Effector memory CD8-positive, alpha-beta T cell (primary cell): Measurements from ENCODE around the gene IAPP.
"Not testable (repeated sequence)": the region's sequence is repeated elsewhere in the genome, so short reads cannot be mapped to it uniquely, and the experiment has no call there.

Experiments used
- ATAC-seq: fragments of 150-1000 bp; cut with Tn5 transposase; replicated peaks from 2 replicates; pipeline ENCODE4 v1.10.0; 2021; ENCODE audit warnings: mild to moderate bottlenecking, moderate library complexity
- DNase-seq, 3 experiments: peaks; one replicate each; pipeline ENCODE4 v3.0.0; 2021
- H3K27ac Mint-ChIP-seq, 2 donors: one replicate each; pipeline ENCODE4 v1.8.0; 2022; ENCODE audit warnings: mild to moderate bottlenecking in 2 of 2, mixed read lengths in 2 of 2, moderate library complexity in 2 of 2
- H3K27me3 Mint-ChIP-seq, 2 donors: one replicate each; pipeline ENCODE4 v1.8.0; 2022; ENCODE audit warnings: mixed read lengths in 2 of 2
- H3K36me3 Mint-ChIP-seq: one replicate; pipeline ENCODE4 v1.8.0; 2022; ENCODE audit warnings: mild to moderate bottlenecking, moderate library complexity, mixed read lengths; ENCODE audit not compliant: insufficient read depth
- H3K4me1 Mint-ChIP-seq, 2 donors: one replicate each; pipeline ENCODE4 v1.8.0; 2022; ENCODE audit warnings: low read depth in 2 of 2, mixed read lengths in 2 of 2
- H3K4me3 Mint-ChIP-seq, 2 donors: one replicate each; pipeline ENCODE4 v1.8.0; 2022; ENCODE audit warnings: mild to moderate bottlenecking in 2 of 2, mixed read lengths in 2 of 2, moderate library complexity in 2 of 2
- H3K9me3 Mint-ChIP-seq, 2 donors: one replicate each; pipeline ENCODE4 v1.8.0; 2022; ENCODE audit warnings: mixed read lengths in 2 of 2

IAPP gene

DNA sequence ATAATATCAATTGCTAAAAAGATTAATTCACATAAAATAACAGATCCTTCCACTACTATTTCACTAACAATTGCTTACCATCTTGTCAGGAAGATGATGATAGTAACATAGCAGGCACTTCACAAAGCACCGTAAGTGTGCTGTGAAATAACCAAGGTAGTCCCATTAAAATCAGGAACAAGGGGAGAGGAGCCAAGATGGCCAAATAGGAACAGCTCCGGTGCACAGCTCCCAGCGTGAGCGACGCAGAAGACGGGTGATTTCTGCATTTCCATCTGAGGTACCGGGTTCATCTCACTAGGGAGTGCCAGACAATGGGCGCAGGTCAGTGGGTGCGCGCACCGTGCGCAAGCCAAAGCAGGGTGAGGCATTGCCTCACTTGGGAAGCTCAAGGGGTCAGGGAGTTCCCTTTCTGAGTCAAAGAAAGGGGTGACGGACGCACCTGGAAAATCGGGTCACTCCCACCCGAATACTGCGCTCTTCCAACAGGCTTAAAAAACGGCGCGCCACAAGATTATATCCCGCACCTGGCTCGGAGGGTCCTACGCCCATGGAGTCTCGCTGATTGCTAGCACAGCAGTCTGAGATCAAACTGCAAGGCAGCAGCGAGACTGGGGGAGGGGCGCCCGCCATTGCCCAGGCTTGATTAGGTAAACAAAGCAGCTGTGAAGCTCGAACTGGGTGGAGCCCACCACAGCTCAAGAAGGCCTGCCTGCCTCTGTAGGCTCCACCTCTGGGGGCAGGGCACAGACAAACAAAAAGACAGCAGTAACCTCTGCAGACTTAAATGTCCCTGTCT, 22.3 kb downstream of the IAPP start:
- not testable (repeated sequence) for H3K9me3 Mint-ChIP-seq, ATAC-seq, H3K4me3 Mint-ChIP-seq, H3K36me3 Mint-ChIP-seq, DNase-seq, H3K4me1 Mint-ChIP-seq, H3K27ac Mint-ChIP-seq
- H3K27me3 Mint-ChIP-seq: peaks cover 28 to 34% of the 10 kb centered on the region in 2 donors

DNA sequence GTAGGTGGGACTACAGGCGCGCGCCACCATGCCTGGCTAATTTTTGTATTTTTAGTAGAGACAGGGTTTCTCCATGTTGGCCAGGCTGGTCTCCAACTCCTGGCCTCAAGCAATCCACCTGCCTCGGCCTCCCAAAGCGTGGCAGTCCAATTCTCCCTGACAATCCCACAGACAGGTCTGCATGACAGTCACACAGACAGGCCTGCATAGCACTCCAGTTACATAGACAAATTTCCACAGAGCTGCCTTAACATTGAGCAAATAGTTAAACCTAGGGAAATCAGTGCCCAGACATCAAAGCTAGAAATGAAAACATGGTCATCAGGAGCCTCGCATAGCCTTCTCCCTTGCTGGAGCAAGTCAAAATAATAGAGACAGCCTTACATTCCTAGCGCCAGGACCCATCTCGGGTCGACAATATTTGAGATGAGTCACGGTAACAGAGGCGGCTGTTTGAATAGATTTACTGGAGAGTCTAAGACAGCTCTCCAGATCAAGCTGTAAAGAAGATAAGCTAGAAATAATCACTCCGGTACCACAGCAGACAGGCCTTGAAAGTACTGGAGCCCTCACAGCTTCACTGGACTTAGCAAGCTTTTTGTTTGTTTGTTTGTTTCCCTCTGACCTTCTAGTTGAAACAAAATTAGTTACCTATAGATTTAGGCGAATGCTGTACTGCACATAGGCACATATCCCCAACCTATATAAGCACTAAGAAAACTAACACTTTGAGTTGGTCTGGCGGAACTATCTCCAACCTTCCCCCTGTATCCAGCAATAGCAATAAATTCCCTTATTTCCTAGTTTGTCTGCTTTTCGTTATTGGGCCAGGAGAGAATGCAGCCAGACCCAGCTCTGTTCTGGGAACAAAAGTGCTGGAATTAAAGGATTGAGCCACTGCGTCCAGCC, 40.9 kb downstream of the IAPP start:
- no peak for DNase-seq
- H3K27ac Mint-ChIP-seq: no peak overlapping the region
- no peak for ATAC-seq
- peaks cover 22 to 25% of the 10 kb centered on the region in 2 donors for H3K27me3 Mint-ChIP-seq
- no peak overlapping the region for H3K4me3 Mint-ChIP-seq
- H3K4me1 Mint-ChIP-seq: no peaks in the 10 kb centered on the region
- no peaks in the 10 kb centered on the region for H3K36me3 Mint-ChIP-seq
- H3K9me3 Mint-ChIP-seq: no peaks in the 10 kb centered on the region

DNA sequence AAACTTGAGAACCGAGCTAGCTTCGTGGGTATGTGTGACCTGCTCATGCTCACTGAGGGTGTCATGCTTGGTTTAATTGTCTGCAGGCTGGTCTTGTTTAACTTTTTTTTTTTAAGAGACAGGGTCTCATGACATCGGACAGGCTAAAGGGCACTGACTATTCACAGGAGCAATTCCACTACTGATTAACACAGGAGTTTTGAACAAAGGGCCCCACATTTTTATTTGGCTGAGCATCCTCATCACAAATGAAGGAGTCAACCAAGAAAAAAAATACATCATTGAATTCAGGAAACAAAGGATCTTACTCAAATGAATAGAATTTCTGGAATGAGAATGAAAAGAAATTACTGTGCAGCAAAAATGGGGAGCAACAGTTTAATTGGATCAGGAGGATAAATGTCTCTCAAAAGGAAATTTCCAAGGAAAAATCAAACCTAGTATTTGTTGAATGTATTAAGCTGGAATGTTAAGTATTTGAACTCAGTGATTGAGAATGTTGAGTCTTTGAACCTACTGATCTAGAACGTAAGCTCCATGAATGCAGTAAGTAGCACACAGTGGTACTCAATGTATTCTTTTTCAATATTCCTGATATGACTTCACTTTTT, 43.9 kb downstream of the IAPP start:
- Mint-ChIP-seq H3K4me3 (no peak overlapping the region), H3K27me3 (peaks cover 25% of the 10 kb centered on the region in 2 donors), H3K36me3 (no peaks in the 10 kb centered on the region), H3K4me1 (no peaks in the 10 kb centered on the region), H3K27ac (no peak overlapping the region), H3K9me3 (no peaks in the 10 kb centered on the region)
- DNase-seq (no peak), ATAC-seq (no peak)

DNA sequence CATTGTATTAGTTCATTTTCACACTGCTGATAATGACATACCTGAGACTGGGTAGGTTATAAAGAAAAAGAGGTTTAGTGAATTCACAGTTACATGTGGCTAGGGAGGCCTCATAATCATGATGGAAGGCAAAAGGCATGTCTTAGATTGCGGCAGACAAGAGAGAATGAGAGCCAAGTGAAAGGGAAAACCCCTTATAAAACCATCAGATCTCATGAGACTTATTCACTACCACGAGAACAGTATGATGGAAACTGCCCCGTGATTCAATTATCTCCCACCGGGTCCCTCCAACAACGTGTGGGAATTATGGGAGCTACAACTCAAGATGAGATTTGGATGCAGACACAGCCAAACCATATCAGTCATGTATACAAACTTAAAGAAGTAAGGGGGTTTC, 45.7 kb downstream of the IAPP start:
- not testable (repeated sequence) for H3K4me3 Mint-ChIP-seq, ATAC-seq, H3K27ac Mint-ChIP-seq, H3K36me3 Mint-ChIP-seq, H3K4me1 Mint-ChIP-seq, DNase-seq, H3K9me3 Mint-ChIP-seq
- peaks cover 25 to 30% of the 10 kb centered on the region in 2 donors for H3K27me3 Mint-ChIP-seq

DNA sequence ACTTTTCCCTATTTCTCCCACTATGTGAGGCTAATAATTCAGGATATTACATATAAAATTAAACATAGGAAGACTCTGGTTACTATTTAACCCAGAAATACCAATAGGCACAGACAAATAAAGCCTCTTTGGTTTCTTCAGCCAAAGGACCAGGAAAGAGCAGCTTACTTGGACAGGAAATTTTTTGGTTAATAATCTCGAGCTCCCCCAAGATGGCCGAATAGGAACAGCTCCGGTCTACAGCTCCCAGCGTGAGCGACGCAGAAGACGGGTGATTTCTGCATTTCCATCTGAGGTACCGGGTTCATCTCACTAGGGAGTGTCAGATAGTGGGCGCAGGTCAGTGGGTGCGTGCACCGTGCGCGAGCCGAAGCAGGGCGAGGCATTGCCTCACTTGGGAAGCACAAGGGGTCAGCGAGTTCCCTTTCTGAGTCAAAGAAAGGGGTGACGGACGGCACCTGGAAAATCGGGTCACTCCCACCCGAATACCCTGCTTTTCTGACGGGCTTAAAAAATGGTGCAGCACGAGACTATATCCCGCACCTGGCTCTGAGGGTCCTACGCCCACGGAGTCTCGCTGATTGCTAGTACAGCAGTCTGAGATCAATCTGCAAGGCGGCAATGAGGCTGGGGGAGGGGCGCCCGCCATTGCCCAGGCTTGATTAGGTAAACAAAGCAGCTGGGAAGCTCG, 46.5 kb downstream of the IAPP start:
- not testable (repeated sequence) for H3K4me3 Mint-ChIP-seq, H3K4me1 Mint-ChIP-seq, ATAC-seq, H3K9me3 Mint-ChIP-seq, DNase-seq, H3K27ac Mint-ChIP-seq, H3K36me3 Mint-ChIP-seq
- H3K27me3 Mint-ChIP-seq: peaks cover 25 to 30% of the 10 kb centered on the region in 2 donors

DNA sequence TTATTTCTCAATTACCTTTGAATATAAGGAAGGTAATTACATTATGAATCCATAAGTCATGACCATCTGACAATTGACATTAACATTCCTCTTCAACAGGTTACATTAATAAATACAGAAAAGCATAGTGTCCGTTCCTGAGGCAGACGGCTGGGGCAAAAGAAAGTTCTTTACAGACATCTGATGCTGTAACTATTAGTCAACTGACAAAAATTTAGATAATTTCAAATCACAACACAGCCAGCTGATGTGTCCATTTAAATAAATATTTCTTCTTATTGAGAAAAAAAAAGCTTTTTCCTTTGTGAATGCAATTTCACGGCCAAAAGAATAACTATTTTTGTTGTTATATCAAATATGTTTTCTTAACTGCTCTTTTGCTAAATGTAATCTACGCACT, 55.5 kb downstream of the IAPP start:
- Mint-ChIP-seq H3K4me1 (no peaks in the 10 kb centered on the region), H3K27ac (no peak overlapping the region), H3K9me3 (no peaks in the 10 kb centered on the region), H3K36me3 (no peaks in the 10 kb centered on the region), H3K27me3 (no peaks in the 10 kb centered on the region), H3K4me3 (no peak overlapping the region)
- DNase-seq: no peak
- ATAC-seq: no peak
